AG09309 (cell line): ENCODE results near the gene OPTC.
"Not testable (repeated sequence)": the region's sequence is repeated elsewhere in the genome, so short reads cannot be mapped to it uniquely, and the experiment has no call there.

ENCODE experiments used
- DNase-seq: peaks from one replicate; pipeline ENCODE4 v3.0.0-alpha.2; 2010; ENCODE audit warnings: low read depth
- H3K4me3 ChIP-seq: 2 replicates; pipeline ENCODE4 v1.5.1; 2011; ENCODE audit warnings: mild to moderate bottlenecking, low read depth, low read length, moderate library complexity; ENCODE audit not compliant: control insufficient read depth
- CTCF ChIP-seq: IDR thresholded peaks from 2 replicates; pipeline ENCODE4 v1.5.1; 2011; ENCODE audit warnings: mild to moderate bottlenecking, low read depth, low read length, inconsistent platforms; ENCODE audit not compliant: insufficient read depth, control insufficient read depth; ENCODE audit errors: missing control alignments

OPTC gene

GRCh38 chr1:203493901-203494300 lies at the start of gene OPTC:
TSS of gene OPTC (plus strand) at chr1:203494153. CDS start at chr1:203496006, 1,853 bp downstream.
- no peak for TF ChIP-seq CTCF
- no peak within 1 kb of the TSS for H3K4me3 ChIP-seq
- no peak for DNase-seq

GRCh38 chr1:203444171-203444576 lies 49.8 kb upstream of the OPTC start:
- no peak overlapping the region for H3K4me3 ChIP-seq
- no peak for DNase-seq
- TF ChIP-seq CTCF: no peak

GRCh38 chr1:203447151-203447550 lies 46.8 kb upstream of the OPTC start:
- no peak for DNase-seq
- no peak for TF ChIP-seq CTCF
- H3K4me3 ChIP-seq: no peak overlapping the region

GRCh38 chr1:203447598-203447997 lies 46.4 kb upstream of the OPTC start:
- H3K4me3 ChIP-seq, DNase-seq: not testable (repeated sequence)

- DNase-seq: no peak
- no peak for TF ChIP-seq CTCF
- no peak overlapping the region for H3K4me3 ChIP-seq
Observed at GRCh38 chr1:203448521-203449061, 45.4 kb upstream of the OPTC start.

GRCh38 chr1:203450001-203450400 lies 44.0 kb upstream of the OPTC start:
- TF ChIP-seq CTCF: no peak
- H3K4me3 ChIP-seq: no peak overlapping the region
- no peak for DNase-seq

GRCh38 chr1:203450479-203451149 lies 43.3 kb upstream of the OPTC start:
- no peak for TF ChIP-seq CTCF
- H3K4me3 ChIP-seq: no peak overlapping the region
- no peak for DNase-seq
